ENCODE data around the gene TSPAN10.
"Not testable (repeated sequence)": the region's sequence is repeated elsewhere in the genome, so short reads cannot be mapped to it uniquely, and the experiment has no call there.

TSPAN10 gene

DNA sequence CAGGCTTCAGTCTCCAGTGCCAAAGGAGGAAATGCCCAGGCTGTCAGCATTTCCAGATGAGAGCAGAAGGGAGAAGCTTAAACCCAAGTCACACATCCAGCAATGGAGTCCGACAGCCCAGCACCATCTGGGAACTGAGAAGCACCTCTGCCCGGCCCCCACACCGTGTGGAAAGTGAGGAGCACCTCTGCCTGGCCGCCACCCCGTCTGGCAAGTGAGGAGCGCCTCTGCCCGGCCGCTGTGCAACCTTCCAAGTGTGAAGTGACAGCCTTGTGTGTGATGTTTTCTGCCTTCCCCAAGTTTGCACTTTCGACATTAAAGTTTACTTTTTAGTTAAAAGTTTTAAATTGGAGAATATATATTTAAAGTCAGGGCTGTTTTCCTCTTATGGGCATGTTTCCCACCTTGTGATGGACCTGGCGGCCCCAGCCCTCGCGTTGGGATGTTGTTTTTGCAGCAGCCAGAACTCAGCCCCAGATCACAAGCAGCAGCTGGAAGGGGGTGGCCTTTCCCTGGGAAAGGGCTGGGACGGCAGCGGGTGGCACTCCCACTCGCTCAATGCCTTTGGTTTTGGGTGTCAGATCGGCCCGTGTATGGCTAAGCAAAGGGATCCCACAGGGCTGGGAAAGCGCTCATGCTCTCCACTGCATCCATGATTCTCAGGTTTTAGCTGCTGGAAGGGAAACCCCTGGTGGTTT is 36.7 kb downstream of the TSPAN10 start:
- Histone ChIP-seq H3K36me3 (ENCODE audit: control insufficient read depth in 2 of 2, insufficient read depth in 2 of 2, low read length in 2 of 2) (peaks cover 23 to 35% of the 10 kb centered on the region in 2 donors), H3K27me3 (ENCODE audit: control insufficient read depth in 2 of 2, insufficient read depth in 2 of 2, low read length in 2 of 2) (no peaks in the 10 kb centered on the region), H3K9ac (ENCODE audit: low read depth in 1 of 2, low read length in 2 of 2) (no peak overlapping the region), H3K4me1 (ENCODE audit: control insufficient read depth in 2 of 2, insufficient read depth in 2 of 2, low read length in 2 of 2) (no peaks in the 10 kb centered on the region), H3K4me3 (ENCODE audit: low read length in 2 of 2) (no peak overlapping the region), H3K9me3 (ENCODE audit: control insufficient read depth in 2 of 2, low read length in 2 of 2) (no peaks in the 10 kb centered on the region), H3K27ac (ENCODE audit: low read depth in 2 of 2, low read length in 2 of 2) (no peak overlapping the region)

DNA sequence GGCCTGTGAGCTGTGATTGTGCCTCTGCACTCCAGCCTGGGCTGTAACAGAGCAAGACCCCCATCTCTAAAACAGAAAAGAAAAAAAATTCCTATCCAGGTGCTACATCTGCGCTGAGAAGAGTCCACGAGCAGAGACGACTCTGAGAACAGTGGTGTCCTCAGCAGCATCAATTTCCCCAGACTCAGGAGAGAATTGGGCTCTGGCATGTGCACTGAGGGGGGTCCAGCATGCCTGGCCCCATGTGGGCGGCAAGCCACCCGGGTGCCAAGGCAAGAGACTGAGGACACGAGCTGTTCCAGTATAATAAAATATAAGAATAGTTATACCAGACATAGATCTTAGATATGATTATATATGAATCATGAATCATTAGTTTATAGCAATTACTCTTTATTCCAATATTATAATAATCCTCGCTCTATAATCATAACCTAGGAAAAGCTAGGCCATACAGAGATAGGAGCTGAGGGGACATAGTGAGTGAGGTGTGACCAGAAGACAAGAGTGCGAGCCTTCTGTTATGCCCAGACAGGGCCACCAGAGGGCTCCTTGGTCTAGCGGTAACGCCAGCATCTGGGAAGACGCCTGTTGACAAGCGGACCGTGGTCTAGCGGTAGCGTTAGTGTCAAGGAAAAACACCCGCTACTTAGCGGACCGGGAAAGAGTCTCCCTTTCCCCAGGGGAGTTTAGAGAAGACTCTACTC is 38.7 kb downstream of the TSPAN10 start:
- H3K9me3 ChIP-seq (ENCODE audit: control insufficient read depth in 2 of 2, low read length in 2 of 2); H3K27ac ChIP-seq (ENCODE audit: low read depth in 2 of 2, low read length in 2 of 2); H3K4me1 ChIP-seq (ENCODE audit: control insufficient read depth in 2 of 2, insufficient read depth in 2 of 2, low read length in 2 of 2); H3K9ac ChIP-seq (ENCODE audit: low read depth in 1 of 2, low read length in 2 of 2); H3K4me3 ChIP-seq (ENCODE audit: low read length in 2 of 2); H3K27me3 ChIP-seq (ENCODE audit: control insufficient read depth in 2 of 2, insufficient read depth in 2 of 2, low read length in 2 of 2): not testable (repeated sequence)
- peaks cover 23 to 25% of the 10 kb centered on the region in 2 donors for H3K36me3 ChIP-seq (ENCODE audit: control insufficient read depth in 2 of 2, insufficient read depth in 2 of 2, low read length in 2 of 2)

DNA sequence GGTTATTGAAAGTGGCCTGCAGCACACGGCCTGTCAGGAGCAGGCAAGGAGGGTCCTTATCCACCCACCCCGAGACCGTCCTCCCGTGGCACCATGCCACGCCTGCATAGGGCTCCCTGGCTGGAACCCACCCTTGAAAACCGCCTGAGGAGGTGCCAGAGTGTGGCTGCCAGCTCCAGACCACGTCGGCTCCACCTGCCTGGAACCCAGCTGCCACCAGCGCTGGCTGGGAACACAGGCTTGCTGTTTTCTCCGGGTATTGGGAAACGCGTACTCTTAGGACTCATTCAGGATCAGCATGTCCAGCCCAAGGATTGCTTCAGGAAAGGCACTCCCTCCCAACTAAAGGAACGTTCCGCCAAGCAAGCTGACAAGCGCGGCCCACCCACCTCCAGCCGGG is 39.9 kb downstream of the TSPAN10 start:
- Histone ChIP-seq H3K36me3 (ENCODE audit: control insufficient read depth in 2 of 2, insufficient read depth in 2 of 2, low read length in 2 of 2) (peaks cover 16 to 17% of the 10 kb centered on the region in 2 donors), H3K4me3 (ENCODE audit: low read length in 2 of 2) (no peak overlapping the region), H3K4me1 (ENCODE audit: control insufficient read depth in 2 of 2, insufficient read depth in 2 of 2, low read length in 2 of 2) (no peaks in the 10 kb centered on the region), H3K27ac (ENCODE audit: low read depth in 2 of 2, low read length in 2 of 2) (no peak overlapping the region), H3K9ac (ENCODE audit: low read depth in 1 of 2, low read length in 2 of 2) (no peak overlapping the region), H3K9me3 (ENCODE audit: control insufficient read depth in 2 of 2, low read length in 2 of 2) (no peaks in the 10 kb centered on the region), H3K27me3 (ENCODE audit: control insufficient read depth in 2 of 2, insufficient read depth in 2 of 2, low read length in 2 of 2) (no peaks in the 10 kb centered on the region)

DNA sequence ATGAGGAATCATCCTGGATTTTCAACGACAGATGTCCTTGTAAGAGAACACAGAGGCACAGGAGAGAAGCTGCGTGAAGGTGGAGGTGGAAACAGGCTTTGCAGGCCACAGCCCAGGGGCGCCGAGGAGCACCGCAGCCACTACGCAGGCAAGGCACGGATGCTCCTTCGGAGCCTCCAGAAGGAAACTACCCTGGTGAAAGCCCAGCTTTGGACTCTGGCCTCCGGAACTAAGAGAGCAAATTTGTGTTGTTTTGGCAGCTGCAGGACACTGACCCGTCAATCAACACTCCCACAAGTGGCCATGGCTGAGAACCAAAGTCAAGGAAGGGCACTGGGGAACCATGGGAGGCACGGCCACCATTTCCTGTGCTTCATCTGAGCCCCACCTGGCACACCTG is 43.2 kb downstream of the TSPAN10 start:
- peaks cover 7 to 16% of the 10 kb centered on the region in 2 donors for H3K4me1 ChIP-seq (ENCODE audit: control insufficient read depth in 2 of 2, insufficient read depth in 2 of 2, low read length in 2 of 2)
- H3K36me3 ChIP-seq (ENCODE audit: control insufficient read depth in 2 of 2, insufficient read depth in 2 of 2, low read length in 2 of 2), result peaks cover 0 to 5% of the 10 kb centered on the region in 2 donors
- no peak overlapping the region for H3K27ac ChIP-seq (ENCODE audit: low read depth in 2 of 2, low read length in 2 of 2)
- no peak overlapping the region for H3K9ac ChIP-seq (ENCODE audit: low read depth in 1 of 2, low read length in 2 of 2)
- H3K9me3 ChIP-seq (ENCODE audit: control insufficient read depth in 2 of 2, low read length in 2 of 2), result no peaks in the 10 kb centered on the region
- H3K27me3 ChIP-seq (ENCODE audit: control insufficient read depth in 2 of 2, insufficient read depth in 2 of 2, low read length in 2 of 2), result no peaks in the 10 kb centered on the region
- H3K4me3 ChIP-seq (ENCODE audit: low read length in 2 of 2), result no peak overlapping the region

DNA sequence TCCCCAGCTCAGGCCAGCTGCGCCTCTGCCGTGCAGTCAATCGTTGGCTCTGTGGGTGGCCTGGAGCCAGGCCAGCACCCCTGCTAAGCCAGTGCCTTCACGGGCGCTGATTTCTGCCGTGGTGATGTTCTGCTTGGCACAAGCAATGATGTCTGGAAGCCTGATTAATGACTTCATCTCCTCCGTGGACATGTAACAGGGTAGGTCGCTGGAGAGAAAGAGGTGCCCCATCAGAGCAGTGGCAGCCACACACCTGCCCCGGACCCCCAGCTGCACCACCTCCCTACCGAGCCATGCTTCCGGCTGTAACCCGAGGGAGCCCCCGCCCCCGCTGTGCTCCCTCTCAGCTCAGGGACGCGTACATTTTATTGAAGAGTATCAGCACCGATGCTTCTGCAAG is 44.7 kb downstream of the TSPAN10 start:
- H3K36me3 ChIP-seq (ENCODE audit: control insufficient read depth in 2 of 2, insufficient read depth in 2 of 2, low read length in 2 of 2), result peaks cover 7 to 11% of the 10 kb centered on the region in 2 donors
- no peak overlapping the region for H3K4me3 ChIP-seq (ENCODE audit: low read length in 2 of 2)
- H3K9ac ChIP-seq (ENCODE audit: low read depth in 1 of 2, low read length in 2 of 2), result no peak overlapping the region
- no peak overlapping the region for H3K27ac ChIP-seq (ENCODE audit: low read depth in 2 of 2, low read length in 2 of 2)
- no peaks in the 10 kb centered on the region for H3K27me3 ChIP-seq (ENCODE audit: control insufficient read depth in 2 of 2, insufficient read depth in 2 of 2, low read length in 2 of 2)
- no peaks in the 10 kb centered on the region for H3K9me3 ChIP-seq (ENCODE audit: control insufficient read depth in 2 of 2, low read length in 2 of 2)
- H3K4me1 ChIP-seq (ENCODE audit: control insufficient read depth in 2 of 2, insufficient read depth in 2 of 2, low read length in 2 of 2), result peaks cover 9 to 21% of the 10 kb centered on the region in 2 donors

DNA sequence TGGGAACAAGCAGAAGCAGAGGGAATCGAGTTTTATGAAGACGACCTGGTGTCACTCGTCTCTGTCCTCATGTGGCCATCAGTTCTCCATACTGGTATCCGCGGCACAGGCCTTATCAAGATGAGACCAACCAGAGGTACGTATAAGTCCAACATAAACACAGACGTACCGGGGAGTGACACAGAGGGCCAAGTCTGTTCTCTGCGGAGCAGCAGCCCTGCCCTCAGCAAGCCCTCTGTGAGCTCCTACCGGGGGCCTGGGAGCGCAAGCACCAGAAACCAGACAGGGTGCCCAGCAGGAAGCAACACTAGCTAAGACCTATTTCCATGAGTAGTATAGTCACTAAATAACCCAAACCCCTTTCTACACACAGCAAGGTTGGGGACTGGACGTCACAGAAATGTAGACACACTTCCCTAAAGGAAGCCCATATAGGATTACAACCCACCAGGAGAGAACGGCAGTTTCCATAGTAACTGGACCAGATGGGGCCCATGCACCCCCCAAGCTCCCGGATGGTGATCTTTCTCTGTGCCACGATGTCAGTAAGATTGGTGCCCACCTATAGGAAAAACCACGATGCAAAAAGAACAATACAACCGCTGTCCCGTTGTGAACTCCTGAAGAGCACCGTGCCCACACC is 45.7 kb downstream of the TSPAN10 start:
- peak overlapping the region in 1 of 2 donors; percentile 71 for H3K27ac ChIP-seq (ENCODE audit: low read depth in 2 of 2, low read length in 2 of 2)
- H3K4me3 ChIP-seq (ENCODE audit: low read length in 2 of 2), result peak overlapping the region; percentile 82 to 92
- H3K27me3 ChIP-seq (ENCODE audit: control insufficient read depth in 2 of 2, insufficient read depth in 2 of 2, low read length in 2 of 2), result no peaks in the 10 kb centered on the region
- no peaks in the 10 kb centered on the region for H3K9me3 ChIP-seq (ENCODE audit: control insufficient read depth in 2 of 2, low read length in 2 of 2)
- peaks cover 16 to 21% of the 10 kb centered on the region in 2 donors for H3K36me3 ChIP-seq (ENCODE audit: control insufficient read depth in 2 of 2, insufficient read depth in 2 of 2, low read length in 2 of 2)
- peaks cover 9 to 21% of the 10 kb centered on the region in 2 donors for H3K4me1 ChIP-seq (ENCODE audit: control insufficient read depth in 2 of 2, insufficient read depth in 2 of 2, low read length in 2 of 2)
- H3K9ac ChIP-seq (ENCODE audit: low read depth in 1 of 2, low read length in 2 of 2), result peak overlapping the region; percentile 81 to 83

DNA sequence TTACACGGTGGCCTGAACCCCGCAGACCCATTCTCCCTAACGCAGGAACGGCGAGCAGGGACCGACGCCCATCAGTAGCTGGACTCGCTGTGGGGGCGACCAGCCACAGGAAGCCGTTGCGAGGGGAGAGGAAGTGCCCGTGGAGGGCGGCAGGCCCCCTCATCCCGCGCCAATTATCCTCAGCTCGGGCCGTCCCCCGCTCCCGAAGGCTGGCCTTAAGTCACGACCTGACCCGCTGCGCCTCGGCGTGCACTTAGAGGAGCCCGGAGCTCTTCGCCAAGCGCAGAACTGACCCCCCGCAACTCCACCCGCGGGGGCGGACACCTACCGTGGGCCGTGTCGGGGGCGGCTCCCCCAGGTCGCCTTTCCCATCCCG is 46.2 kb downstream of the TSPAN10 start:
- H3K4me1 ChIP-seq (ENCODE audit: control insufficient read depth in 2 of 2, insufficient read depth in 2 of 2, low read length in 2 of 2), result peaks cover 9 to 21% of the 10 kb centered on the region in 2 donors
- peak overlapping the region; percentile 81 to 83 for H3K9ac ChIP-seq (ENCODE audit: low read depth in 1 of 2, low read length in 2 of 2)
- no peaks in the 10 kb centered on the region for H3K27me3 ChIP-seq (ENCODE audit: control insufficient read depth in 2 of 2, insufficient read depth in 2 of 2, low read length in 2 of 2)
- no peaks in the 10 kb centered on the region for H3K9me3 ChIP-seq (ENCODE audit: control insufficient read depth in 2 of 2, low read length in 2 of 2)
- H3K4me3 ChIP-seq (ENCODE audit: low read length in 2 of 2), result peak overlapping the region; percentile 82 to 92
- H3K36me3 ChIP-seq (ENCODE audit: control insufficient read depth in 2 of 2, insufficient read depth in 2 of 2, low read length in 2 of 2), result peaks cover 21 to 25% of the 10 kb centered on the region in 2 donors
- peak overlapping the region; percentile 21 to 71 for H3K27ac ChIP-seq (ENCODE audit: low read depth in 2 of 2, low read length in 2 of 2)

DNA sequence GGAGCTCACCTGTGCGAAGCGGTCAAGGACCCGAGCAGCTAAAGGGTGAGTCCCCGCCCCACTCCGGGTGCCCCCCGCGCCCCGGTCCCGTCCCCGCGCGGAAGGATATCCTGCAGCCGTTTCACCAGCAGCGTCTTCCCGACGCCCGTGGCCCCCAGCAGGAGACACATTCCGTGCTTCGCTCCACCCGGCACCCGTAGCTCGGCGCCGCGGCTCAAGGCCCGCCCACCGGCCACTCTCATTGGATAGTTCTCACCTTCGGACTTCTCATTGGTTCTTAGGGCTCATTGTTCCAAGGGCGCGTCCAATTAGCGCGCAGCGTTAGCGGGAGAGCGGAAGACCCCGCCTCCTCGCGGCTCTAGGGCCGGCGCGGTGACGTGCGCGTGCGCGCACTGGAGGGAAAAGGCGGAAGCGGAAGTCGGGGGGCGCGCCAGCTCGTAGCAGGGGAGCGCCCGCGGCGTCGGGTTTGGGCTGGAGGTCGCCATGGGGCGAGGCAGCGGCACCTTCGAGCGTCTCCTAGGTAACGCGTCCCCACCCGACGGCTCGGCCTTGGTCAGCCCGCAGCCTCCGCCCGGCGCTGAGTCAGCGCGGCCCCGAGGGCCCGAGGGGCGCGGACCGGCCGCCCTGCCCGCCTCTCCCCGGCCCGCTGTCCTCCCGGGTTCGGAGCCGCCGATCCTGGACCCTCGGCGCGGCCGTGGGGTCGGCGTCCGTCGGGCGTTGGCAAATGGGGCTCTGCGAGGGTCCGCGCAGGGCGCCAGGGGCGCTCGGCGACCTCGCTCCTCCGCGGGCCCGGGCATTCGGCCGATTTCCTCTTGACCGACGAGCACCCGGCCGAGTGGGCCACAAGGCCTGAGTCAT is 46.8 kb downstream of the TSPAN10 start, which contains the start of the genes ARL16 and HGS:
TSS of gene ARL16 (minus strand) at position 214 of the 858 bp plus-strand sequence. CDS start at position 170, 44 bp downstream.
TSS of gene HGS (plus strand) at position 428 of the 858 bp plus-strand sequence. CDS start at position 484, 56 bp downstream.
- peaks cover 27 to 32% of the 10 kb centered on the region in 2 donors for H3K36me3 ChIP-seq (ENCODE audit: control insufficient read depth in 2 of 2, insufficient read depth in 2 of 2, low read length in 2 of 2)

DNA sequence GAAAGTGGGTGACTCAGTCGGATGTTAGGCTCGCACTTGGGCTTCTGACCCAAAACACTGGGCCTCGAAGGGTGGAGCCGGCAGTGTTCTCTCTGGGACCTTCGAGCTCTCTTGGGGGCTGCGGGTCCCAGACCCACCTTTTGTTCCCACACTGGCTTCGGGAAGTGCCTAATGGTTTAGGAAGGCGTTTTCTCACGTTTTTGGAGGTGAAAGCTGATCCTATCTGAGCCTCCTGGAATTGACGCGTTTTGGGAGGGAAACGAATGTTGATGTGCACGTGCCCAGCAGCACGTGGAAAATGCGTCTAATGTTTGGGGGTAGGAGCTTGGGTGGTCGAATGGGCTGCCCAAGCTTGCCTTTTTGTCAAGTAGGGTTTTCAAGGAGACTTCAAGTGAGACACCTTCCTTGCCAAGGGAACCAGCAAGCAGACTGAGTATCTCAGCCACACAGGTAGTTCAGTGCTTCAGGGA is 47.5 kb downstream of the TSPAN10 start:
- Histone ChIP-seq H3K4me3 (ENCODE audit: low read length in 2 of 2) (peak overlapping the region; percentile 82 to 92), H3K27me3 (ENCODE audit: control insufficient read depth in 2 of 2, insufficient read depth in 2 of 2, low read length in 2 of 2) (no peaks in the 10 kb centered on the region), H3K36me3 (ENCODE audit: control insufficient read depth in 2 of 2, insufficient read depth in 2 of 2, low read length in 2 of 2) (peaks cover 31 to 38% of the 10 kb centered on the region in 2 donors), H3K4me1 (ENCODE audit: control insufficient read depth in 2 of 2, insufficient read depth in 2 of 2, low read length in 2 of 2) (peaks cover 9 to 21% of the 10 kb centered on the region in 2 donors), H3K9me3 (ENCODE audit: control insufficient read depth in 2 of 2, low read length in 2 of 2) (no peaks in the 10 kb centered on the region), H3K9ac (ENCODE audit: low read depth in 1 of 2, low read length in 2 of 2) (peak overlapping the region; percentile 80 to 87), H3K27ac (ENCODE audit: low read depth in 2 of 2, low read length in 2 of 2) (peak overlapping the region; percentile 67 to 79)

More for the DNA sequence above, 46.8 kb downstream of the TSPAN10 start, which contains the start of the genes ARL16 and HGS:
- no peaks in the 10 kb centered on the region for H3K9me3 ChIP-seq (ENCODE audit: control insufficient read depth in 2 of 2, low read length in 2 of 2)
- peak within 1 kb of the TSS; percentile 67 to 79 for H3K27ac ChIP-seq (ENCODE audit: low read depth in 2 of 2, low read length in 2 of 2)
- no peaks in the 10 kb centered on the region for H3K27me3 ChIP-seq (ENCODE audit: control insufficient read depth in 2 of 2, insufficient read depth in 2 of 2, low read length in 2 of 2)
- peak within 1 kb of the TSS; percentile 83 to 87 for H3K9ac ChIP-seq (ENCODE audit: low read depth in 1 of 2, low read length in 2 of 2)
- peak within 1 kb of the TSS; percentile 82 to 92 for H3K4me3 ChIP-seq (ENCODE audit: low read length in 2 of 2)
- peaks cover 9 to 21% of the 10 kb centered on the region in 2 donors for H3K4me1 ChIP-seq (ENCODE audit: control insufficient read depth in 2 of 2, insufficient read depth in 2 of 2, low read length in 2 of 2)
